SK-N-MC (cell line): ENCODE data around the gene RPL39.

ENCODE experiments used
- EZH2 ChIP-seq: fragments of 200-600 bp; sonication (generic); IDR thresholded peaks from one replicate; pipeline ENCODE4 v1.6.1; 2017; ENCODE audit warnings: antibody characterized with exemption
- POLR2AphosphoS5 ChIP-seq: IDR thresholded peaks from 2 replicates; pipeline ENCODE4 v1.6.1; 2012; ENCODE audit warnings: mild to moderate bottlenecking, low read depth, low read length, borderline replicate concordance

DNA sequence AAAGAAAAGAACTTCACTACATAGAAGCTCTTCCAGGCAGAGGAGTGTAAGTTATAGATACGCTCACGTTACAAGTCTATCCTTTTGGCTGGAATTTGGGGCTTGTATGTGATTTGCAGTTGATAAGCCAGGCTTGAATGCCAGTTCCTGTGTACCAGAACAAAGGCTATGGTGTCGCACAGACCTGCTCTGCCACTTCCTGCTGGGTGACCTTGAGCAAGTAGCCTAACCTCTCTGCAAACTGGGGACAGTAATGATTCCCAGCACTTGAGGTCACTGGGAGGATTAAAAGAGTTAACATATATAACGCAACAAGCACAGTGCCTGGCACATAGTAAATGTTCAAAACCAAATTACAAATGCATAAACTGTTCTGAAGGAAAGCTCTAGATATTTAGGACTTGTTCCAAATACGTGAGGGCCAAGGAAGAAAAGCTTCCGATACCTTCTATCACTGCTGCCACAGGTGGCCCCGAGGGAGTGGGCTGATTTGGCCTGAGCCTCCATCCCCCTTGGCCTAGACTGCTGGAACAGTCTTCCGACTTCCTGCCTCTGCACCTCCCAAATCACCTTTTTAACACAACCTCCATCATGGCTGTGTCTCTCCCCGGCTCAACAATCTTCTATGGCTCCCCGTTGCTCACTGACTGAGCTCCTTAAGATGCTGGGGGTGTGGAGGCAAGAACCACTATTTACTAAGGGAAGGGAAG lies 34.3 kb downstream of the RPL39 start:
- TF ChIP-seq POLR2AphosphoS5 (no peak), EZH2 (no peak)
